NK-92 treated with Interleukin-12 subunit alpha and Interleukin-12 subunit beta, amount 100 ng/mL, for 24 hours (cell line): ENCODE results near the gene BTG1.
A peak's percentile ranks its signal among the peaks of the same experiment; 100 is the strongest.
"Not testable (repeated sequence)": the region's sequence is repeated elsewhere in the genome, so short reads cannot be mapped to it uniquely, and the experiment has no call there.

ENCODE experiments used
- DNase-seq: peaks from one replicate; lab custom pipeline; 2025; lab: John Stamatoyannopoulos, UW

Gene BTG1

DNA sequence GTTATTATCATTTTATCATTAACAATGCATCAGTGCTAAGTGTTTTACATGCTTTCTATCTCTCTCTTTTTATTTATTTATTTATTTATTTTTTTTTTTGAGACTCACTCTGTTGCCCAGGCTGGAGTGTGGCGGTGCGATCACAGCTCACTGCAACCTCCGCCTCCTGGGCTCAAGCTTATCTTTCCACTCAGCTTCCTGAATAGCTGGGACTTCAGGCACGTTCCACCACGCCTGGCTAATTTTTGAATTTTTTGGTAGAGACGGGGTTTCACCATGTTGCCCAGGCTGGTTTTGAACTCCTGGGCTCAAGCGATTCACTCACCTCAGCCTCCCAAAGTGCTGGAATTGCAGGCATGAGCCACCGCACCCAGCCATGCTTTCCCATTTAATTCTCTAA is 3.9 kb upstream of the BTG1 start:
- no peak for DNase-seq

DNA sequence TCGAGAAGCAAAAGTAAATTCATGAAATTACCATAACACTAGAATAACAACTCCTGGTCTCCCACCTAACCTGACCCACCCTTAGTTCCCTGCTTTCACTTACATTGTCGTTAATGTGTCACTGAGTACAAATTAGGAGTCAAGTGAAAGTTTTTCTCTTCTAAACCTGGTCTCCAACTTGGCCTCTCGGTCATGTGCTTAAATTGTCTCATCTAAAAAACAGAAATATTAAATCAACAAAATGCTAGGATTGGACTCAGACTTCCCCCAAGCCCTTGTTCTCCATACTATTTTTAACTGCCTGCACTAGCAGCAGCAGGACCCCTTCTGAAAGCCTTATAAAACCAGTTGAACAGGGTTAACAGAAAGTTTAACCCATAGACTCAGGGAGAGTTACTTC is 1.8 kb upstream of the BTG1 start:
- DNase-seq: no peak

DNA sequence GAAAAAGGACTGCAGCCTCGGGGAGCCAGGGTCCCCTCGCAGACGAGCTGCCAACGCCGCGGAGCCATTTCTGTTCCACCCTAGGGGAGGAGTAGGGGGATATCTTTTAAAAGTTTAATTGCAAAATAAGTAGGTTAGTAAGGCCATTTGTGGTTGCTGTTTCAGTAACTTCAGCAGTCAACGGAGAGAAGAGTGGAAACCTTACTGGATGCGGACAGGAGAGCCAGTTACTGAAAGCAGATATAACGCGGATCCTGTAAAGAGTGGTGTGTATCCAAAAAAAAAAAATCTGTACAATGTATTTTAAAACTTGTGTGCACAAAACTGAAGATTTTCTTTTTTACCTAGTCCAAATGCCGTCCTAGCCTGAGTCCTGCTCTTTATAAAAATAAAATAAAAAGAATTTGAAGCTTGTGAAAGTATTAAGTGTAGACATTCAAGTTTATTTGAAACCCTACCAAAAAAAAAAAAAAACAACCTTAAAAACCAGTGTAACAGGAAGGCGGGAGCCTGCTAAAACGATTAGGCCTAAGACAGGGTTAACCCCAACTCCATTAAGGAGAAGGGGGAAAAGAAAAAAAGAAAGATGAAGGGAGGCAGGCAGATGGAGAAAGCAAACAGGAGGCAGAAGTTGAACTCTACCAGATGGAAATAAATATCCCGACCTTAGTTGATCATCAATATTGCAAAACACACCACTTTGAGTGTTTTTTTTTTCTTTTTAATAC is 1.0 kb upstream of the BTG1 start:
- no peak for DNase-seq

DNA sequence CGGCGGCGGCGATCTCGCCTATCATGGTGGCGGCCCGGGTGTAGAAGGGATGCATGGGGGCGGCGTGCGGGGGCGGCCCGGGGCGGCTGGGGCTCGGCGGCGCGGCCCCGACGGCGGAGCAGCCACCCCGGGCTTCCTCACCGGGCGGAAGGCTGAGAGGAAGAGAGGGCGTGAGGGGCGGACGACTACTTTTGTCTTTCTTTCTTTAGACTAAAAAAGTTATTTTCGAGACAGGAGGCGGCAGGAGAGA is 240 bp downstream of the BTG1 start:
- peak; percentile 58 for DNase-seq

DNA sequence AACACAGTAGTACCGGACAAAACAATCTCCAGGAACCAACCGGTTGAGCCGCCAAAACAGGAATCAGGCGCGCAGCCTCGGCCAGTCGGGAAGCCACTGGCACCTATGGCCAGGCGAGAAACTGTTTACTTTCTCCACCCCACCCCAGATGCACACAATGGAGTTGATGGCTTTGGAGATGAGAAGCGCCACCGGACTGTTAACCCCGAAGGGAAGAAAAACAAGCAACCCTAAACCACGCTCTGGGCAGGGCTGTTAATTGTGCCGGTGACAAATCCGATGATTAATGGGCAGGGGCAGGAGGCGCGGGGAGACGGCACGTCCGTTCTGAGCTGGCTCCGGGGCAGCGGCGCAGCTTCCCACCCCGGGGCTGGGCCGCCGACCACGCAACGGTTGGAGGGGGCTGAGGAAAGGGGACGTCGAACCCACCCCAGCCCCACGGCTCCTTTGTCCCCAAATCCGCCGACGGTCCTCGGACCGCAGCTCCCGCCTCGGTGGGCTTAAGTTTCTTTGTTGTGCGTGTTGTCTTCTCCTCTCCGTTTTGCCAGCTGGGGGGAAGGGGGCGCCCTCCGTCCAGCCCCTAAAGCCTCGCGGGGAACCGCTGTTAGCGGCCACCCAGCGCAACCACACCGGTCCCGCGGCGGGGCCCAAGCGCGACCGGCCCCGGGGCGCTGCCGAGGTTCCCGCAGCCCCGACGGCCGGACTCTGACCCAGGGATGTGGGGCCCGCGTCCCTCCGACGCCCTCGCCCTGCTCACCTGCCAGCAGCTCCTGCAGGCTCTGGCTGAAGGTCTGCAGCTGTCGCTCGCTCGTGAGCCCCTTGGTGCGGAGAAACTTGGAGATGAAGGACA is 790 bp downstream of the BTG1 start:
- DNase-seq: peak; percentile 65

DNA sequence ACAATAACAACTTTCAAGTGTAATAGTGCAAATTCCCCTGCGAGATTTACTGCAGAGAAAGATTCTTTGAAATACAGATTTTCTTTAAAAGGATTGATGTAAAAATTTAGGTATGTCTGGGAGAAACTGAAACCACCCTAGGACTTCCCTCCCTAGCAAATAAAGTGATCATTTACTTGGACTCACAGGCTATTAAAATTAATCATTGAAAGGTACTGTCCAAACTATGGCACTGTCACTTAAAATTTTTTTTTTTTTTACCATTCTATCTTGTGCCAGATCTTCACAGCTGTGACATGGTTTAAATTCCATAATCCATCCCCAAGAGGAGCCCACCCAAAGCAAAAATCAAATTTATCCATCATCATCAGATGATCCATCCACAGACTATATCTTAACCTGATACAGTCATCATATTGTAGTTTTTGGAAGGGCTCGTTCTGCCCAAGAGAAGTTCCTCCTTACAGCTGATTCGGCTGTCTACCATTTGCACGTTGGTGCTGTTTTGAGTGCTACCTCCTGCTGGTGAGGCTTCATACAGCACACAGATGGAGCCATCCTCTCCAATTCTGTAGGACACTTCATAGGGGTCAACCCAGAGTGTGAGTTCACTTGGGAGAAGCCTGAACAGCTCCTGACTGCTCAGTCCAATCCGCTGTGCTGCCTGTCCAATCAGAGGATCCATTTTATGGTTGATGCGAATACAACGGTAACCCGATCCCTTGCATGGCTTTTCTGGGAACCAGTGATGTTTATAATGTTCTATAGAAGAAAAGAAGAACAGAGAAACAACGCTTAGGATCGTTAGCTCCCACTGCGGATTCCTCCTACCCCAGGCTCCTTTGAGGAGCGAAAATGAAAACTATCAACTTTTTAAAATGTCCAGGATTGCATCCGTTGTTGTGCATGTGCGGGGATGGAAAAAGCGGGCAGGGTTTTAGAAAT is 1.7 kb downstream of the BTG1 start:
- peak; percentile 38 for DNase-seq

DNA sequence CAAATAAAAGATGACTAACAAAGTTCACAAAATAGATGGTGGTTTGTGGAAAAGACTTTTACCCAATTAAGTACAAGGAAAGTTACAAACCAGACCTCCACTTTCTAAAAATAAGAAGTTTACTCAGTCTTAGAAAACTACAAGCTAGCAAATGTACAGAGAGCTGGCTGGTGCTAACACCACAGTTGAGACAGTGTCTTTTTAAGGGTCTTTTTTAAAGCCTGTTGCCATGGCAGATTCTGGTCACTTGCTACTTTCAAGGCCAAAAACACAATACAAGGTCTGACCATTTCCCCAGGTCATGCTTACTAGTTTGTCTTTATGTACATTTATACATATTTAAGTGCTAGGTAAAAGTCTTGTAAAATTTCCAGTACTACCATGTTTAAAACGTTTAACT is 2.4 kb downstream of the BTG1 start:
- no peak for DNase-seq

DNA sequence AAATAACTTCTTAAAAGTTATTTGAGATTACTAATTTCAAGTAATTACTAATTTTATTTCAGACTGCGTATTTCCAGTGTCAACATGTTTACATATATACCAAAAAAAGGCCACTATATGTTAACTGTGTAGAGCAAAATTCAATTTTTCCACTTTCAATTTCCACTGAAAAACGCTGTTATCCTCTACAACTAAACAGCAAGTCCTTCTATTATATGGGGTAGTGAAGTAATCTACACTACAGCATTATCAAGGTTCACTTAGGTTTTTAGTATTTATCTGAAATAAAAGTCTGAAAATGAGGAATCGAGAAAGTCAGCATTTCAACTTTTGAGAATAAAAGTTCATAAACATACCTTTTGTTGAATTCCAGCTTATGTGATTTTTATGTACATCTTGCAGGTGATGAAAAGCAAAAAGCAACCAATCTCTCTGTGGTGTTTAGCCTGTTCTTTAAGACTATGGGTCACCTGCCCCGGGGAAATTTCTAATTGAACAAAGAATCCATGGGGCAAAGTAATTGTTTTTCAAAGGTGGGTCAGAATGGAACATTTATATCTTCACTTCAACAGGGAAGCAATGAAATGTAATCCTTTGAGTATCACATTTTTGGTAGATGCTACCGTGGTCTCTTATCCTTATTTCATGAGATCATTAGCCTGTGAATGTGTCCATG is 3.3 kb downstream of the BTG1 start:
- DNase-seq: no peak

DNA sequence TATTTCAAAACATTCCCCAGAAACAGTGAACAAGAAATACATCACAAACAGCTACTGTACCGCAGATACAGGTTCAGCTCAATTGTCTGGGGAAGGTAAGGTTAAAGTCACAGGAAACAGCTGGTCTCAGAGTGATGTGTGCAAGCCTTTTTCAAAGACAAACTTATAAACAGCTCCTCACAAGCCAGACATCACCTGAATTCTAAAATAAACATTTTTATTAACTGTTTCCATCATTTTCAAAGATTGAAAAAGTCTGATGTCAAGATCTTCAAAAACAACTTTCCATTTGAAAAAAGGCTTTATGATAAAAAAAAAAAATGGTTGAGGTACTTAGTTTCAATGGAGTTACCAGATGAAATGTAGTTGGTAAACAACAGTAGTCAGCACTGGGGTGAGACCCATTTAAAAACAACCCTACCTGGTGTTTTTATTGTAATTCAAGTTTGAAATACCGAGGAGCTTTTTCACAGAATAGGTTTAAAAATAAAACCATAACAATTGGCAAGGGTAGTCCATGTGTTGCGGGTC is 4.0 kb downstream of the BTG1 start:
- no peak for DNase-seq

DNA sequence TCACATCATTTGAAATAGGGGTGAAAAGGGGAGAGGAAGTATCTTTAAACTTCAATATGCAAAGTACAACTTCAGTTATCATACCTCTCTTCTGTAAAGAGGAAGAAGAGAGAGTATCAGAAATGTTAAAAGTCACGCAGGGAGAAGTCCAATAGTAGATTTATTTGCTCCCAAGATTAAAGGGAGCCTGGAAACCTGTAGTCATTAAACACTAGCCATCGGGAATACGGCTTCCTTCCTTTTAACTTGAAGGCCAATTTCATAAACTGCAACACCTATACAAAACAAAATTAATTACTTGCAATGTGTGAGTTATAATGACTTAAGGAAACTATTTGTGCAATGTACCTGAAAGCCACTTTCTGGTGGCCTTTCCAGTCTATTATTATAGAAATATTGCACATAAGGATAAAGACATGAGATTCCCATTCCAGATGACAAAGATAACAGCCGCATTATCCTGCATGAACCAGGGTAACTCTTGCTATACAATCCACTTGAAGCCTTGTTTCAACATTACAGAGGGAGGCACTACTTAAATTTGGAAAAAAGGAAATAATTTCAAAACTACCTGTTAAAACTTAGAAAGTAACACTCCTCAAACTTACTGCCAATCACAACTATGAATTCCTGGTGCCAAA is 4.6 kb downstream of the BTG1 start:
- no peak for DNase-seq

DNA sequence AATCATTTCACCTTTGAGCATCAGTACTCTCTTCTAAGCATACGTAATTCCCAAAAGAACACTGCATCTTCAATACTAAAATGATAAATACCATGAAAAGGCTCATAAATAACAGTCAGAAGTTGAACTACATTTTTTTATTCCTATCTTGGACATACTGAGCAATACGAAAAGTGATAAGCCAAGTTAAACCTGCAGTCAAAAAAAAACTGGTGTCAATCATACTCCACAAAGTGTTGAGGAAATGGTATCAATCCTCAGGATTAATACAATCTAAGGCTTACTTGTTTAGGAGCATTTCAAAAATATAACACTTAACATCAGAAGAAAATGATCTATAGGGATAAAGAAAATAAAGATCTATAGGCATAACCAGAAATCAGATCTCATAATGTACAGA is 5.5 kb downstream of the BTG1 start:
- no peak for DNase-seq

DNA sequence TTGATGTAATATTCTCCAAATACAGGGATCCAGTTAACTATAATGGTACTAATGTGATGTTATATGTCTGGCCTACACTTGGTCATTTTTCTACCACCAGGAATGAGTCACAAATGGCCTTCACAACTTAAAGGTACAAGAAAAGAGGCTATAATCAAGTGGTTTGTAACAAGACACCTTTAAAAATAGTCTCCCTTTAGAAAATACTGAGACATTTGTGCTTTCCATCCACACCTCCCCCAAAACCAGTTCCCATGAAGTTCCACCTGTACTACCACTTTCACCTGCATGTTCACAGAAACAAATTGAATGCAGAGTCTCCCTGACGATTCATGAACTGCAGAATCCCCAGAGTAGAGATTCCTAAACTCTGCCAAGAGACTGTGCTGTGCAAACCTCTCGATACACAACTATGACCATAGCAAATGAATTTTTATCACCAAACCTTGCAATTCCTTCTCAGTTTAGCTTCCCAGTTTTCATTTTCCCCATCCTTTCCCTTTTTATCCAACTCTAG is 6.0 kb downstream of the BTG1 start:
- no peak for DNase-seq

DNA sequence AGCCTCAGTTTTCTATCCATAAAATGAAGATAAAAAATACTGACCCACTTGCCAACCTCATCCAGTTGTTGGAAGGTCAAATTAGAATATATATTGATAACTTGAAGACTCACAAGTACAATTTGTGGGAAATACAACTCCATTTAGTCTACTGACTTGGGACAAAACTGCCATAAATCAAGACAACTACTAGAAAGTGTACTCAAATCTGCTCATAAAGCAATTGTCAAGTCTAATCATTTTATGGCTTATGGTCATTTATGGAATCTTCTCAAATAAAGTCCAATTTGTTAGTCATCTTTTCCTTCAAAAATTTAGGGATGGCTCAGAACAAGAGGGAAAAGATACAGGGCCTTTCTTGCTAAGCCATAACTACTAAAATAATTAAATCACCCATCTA is 7.0 kb downstream of the BTG1 start:
- no peak for DNase-seq

DNA sequence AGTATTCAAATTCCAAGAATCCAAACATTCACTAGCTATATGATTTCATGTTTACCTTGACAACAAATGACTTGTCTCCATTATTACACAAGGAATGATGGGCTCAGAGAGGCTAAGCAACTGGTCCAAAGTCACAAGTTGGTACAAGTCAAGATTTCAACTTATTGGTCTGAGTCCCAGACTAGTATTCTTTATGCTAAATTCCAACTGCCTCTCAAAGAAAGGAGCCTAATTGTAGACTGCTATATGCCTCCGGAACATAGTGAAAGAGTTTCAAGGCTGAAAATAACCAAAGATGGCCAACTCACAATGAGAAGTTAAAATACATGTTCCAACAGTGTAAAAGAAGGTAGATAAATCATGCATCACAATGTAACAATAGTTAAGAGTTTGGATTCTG is 7.5 kb downstream of the BTG1 start:
- DNase-seq: no peak

DNA sequence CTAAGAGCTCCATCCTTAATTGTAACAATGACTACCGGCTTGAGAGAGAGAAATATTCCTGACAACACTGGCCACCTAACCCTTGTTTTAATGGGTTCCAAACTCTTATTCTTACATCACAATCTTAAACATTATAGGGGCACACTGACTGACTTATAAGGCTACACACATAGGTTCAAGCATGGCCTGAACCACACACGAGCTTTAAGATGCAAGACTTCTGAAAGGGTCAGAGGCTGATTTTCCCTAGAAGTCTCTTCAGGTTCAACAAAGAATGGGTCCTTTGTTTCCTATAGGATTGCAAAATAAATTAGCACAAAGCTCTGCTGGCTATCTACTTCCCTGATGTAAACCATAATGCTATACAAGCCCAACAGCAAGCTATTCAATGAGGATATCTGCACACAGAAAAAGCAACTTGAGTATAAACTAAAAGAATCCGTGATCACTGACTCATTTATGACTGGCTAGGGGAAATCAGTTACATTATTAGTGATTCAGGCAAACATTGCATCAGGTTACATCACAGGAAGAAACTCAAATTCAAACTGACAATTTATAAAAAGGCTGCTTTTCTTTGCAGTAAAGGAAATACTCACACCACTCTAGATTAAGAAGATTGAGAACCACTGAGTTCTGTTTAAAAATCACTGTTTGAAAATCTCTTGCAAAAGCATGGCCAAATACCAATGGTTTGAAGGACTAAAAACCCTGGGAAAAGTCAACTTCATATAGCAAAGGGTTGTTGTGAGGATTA is 8.5 kb downstream of the BTG1 start:
- no peak for DNase-seq

DNA sequence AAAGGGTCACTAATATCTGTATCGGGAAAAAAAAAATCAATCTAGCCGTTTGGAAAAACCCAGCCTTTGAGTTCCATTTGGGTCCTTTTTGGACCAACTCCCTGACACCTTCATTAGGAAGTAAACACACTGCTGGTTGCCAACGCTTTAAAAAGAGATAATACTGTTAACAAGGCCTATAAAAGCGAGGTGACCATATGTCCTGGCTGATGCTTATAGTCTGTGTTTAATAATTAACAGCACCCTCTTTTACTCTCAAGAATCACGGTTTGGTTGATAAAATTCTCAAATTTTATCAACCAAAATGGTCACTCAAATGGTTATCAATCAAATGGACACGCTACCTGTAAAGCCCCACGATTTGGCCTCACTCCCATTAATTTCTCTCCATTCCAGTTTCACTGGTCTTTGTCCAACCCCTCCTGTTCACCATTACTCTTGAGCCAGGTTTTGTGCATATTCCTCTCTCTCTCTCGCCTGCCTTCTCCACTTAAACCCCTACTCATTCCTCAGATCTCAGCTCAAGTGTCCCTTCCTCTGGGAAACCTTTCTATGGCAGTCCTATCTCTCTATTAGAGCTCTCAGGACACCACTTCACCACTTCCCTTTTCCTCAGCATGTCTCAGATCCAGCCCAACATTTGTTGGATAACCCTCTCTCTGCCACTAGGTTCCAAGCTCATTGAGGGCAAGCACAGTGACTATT is 9.5 kb downstream of the BTG1 start:
- DNase-seq: no peak

DNA sequence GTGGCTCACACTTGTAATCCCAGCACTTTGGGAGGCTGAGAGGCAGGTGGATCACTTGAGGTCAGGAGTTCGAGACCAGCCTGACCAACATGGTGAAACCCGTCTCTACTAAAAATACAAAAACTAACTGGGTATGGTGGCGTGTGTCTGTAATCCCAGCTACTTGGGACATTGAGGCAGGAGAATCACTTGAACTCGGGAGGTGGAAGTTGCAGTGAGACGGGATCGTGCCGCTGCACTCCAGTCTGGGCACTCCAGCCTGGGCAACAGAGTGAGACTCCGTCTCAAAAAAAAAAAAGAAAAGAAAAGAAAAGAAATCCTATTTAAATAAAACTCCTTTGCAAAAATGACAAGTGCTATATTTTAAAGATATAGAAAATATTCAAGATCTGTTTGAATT is 10.1 kb downstream of the BTG1 start:
- DNase-seq: not testable (repeated sequence)

DNA sequence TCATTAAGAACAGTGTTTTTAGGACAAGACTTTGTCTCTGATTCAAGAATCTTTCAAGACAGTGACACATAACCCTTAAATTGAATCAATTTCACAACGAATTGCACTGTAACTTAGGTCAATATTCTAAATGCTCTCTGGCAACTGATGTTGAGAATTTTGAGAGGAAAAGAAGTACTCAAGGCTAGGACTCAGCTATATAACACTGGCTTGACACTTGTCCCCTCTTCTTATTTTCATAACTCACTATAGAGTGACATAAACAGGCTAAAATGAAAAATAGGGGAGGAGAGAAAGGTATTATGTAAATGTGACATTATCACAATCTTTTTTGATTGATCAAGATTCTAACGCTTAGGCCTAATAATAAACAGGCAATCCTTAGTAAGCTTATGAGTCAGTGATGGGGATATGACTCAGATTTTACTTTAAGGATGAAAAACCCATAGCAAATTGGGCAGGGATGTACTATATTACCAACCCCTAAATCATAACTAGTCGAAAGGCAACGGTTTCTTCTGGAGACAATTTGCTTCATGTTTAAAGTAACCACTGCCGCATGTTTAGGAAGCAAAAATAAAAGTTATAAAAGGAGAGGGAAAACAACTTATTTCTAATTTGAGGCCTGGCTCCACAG is 10.9 kb downstream of the BTG1 start:
- DNase-seq: no peak
